GM18858 (cell line): ENCODE data around the gene P2RX2.

Source experiments
- ATAC-seq: cut with Tn5 transposase; IDR thresholded peaks from one replicate; pipeline ENCODE4 v1.9.1; 2021; ENCODE audit not compliant: unreplicated experiment

Gene P2RX2

DNA sequence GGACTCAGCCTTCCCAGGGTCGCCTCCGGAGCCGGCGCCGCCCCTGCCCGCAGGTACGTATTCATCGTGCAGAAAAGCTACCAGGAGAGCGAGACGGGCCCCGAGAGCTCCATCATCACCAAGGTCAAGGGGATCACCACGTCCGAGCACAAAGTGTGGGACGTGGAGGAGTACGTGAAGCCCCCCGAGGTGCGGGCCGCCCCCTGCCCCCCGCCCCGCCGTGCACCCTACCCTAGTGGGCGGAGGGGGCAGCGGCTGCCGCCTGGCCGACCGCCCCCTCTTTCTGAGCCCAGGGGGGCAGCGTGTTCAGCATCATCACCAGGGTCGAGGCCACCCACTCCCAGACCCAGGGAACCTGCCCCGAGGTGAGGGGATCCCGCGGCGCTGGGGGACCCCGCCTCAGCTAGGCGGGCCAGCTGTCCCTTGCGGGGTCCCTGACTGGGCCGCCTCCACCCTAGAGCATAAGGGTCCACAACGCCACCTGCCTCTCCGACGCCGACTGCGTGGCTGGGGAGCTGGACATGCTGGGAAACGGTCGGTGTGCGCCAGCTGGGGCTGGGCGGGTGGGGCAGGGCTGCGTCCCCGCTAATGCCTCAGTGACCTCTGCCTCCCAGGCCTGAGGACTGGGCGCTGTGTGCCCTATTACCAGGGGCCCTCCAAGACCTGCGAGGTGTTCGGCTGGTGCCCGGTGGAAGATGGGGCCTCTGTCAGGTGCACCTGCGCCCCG is 973 bp downstream of the P2RX2 start:
- no peak for ATAC-seq

DNA sequence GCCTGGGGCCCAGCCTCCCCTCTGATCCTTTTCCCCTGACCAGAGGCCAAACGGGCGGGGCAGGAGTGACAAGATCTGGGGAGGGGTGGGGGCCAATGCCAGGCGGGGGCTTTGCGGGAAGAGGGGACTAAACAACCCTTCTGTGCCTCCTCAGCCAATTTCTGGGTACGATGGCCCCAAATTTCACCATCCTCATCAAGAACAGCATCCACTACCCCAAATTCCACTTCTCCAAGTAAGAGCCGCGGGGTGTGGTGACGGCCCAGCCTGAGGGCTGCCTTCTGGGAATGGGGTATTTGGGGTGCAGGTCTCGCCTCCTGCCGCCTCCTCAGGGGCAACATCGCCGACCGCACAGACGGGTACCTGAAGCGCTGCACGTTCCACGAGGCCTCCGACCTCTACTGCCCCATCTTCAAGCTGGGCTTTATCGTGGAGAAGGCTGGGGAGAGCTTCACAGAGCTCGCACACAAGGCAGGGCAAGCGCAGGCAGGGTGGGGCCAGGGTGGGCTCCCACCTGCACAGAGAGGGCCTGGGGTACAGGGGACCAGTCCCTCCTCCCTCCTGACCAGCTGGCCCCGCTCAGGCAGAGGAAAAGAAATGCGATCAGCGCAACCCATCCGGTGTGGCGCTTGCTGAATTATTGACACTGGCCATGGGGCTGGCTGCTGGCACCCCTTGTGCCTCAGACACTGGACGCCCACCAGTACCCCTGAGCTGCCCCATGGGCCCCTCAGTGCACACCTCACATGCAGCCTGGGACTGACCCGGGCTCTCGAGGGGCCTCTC is 1.7 kb downstream of the P2RX2 start:
- ATAC-seq: no peak

DNA sequence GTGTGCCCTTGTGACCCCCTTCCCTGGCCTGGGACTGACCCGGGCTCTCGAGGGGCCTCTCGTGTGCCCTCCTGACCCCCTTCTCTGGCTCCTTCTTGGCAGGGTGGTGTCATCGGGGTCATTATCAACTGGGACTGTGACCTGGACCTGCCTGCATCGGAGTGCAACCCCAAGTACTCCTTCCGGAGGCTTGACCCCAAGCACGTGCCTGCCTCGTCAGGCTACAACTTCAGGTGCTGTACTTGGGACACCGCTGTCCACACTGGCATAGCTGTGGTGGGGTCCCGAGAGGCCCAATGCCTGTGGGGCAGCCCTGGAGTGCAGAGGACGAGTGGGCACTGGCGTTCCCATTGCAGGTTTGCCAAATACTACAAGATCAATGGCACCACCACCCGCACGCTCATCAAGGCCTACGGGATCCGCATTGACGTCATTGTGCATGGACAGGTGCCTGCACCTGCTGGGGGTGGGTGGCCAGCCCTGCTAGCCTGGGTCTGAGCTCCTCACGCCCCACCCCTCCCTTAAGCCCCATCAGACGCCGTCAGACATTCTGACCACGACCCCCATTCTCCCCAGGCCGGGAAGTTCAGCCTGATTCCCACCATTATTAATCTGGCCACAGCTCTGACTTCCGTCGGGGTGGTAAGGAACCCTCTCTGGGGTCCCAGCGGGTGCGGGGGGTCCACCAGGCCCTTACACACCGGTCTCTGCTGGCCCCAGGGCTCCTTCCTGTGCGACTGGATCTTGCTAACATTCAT is 2.5 kb downstream of the P2RX2 start:
- ATAC-seq: no peak

DNA sequence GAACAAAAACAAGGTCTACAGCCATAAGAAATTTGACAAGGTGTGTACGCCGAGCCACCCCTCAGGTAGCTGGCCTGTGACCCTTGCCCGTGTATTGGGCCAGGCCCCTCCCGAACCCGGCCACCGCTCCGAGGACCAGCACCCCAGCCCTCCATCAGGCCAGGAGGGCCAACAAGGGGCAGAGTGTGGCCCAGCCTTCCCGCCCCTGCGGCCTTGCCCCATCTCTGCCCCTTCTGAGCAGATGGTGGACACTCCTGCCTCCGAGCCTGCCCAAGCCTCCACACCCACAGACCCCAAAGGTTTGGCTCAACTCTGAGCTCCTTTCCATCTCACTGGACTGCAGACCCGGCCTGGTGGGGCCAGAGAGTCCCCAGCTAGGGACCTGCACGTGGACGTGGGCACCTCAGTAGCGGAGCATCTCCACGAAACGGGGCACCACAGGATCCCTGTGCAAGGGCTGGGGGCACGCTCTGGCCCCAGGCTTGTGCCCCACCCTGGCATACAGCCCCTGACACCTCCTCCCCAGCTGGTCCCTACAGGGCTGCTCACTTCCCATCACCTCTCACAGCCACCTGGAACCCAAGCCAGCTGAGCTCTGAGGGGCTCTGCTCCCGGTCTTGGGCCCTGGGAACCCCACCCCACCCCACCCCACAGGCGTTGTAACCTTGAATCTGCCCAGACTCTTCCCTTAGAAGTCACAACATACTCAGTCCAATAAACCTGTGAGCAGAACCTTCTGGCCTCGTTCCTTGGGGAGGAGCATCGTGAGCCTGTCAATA is 3.3 kb downstream of the P2RX2 start:
- no peak for ATAC-seq

DNA sequence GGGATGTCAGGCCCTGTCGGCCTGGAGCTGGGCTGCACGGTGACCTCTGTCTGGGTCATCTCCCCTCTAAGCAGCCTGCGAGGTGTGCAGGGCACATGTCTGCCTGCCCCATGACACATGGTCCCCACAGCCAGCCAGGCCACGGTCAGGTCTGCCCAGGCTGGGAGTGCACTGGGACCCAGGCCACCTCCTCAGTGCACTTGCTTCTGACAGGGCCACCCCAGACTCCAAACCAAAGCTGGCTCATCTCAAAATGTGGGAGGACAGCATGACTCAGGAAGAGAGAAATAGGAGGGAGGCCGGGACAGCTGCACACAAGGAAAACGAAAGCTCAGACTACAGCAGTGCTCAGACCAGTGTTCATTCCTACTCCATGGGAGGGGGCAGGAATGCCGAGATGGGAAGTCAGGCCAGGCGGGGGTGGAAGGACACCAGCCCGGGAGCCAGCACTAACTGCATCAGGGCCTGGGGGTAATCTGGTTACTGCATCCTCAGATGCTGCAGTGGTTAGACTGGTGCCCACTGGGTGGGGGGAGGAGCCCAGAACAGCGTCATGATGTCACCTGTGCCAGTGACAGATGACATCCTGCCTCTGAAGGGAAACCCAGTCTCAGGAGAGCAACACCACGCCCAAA is 4.0 kb downstream of the P2RX2 start:
- no peak for ATAC-seq

DNA sequence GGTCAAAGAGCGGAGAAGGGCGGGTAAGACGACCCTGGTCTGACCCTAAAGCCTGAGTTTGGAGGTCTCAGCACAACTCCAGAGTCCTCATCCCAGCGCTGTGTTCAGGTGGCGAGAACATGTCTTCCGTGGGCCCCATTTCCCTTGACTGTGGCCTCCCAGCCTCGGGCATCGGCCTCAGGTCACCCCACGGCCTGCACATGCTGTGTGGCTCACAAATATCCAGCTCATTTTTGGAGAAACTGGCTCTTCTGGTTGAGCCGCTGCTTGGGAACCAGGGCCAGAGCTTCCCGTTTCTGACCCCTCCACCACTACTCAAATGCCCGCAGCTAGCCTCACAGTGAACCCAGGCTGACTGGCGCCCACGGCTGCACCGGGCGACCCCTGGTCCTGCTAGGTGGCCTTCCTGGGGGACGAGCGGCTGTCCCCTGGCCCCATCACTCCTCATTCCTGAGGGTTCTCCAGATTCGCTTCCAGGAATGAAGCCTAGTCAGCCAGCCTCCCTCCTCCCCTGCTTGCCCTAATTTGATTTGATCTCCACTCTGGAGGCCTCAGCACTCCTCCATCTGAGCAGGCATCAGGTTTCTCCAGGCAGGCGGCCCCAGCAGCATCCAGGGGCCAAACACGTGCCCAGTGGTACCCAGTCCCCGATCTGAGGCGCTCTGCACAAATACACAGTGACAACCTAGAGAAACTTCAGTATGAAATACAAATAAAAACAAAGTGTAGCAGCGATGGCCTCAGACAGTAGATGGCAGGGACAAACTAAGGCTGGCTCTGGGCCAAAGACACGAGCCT is 4.7 kb downstream of the P2RX2 start:
- ATAC-seq: no peak

DNA sequence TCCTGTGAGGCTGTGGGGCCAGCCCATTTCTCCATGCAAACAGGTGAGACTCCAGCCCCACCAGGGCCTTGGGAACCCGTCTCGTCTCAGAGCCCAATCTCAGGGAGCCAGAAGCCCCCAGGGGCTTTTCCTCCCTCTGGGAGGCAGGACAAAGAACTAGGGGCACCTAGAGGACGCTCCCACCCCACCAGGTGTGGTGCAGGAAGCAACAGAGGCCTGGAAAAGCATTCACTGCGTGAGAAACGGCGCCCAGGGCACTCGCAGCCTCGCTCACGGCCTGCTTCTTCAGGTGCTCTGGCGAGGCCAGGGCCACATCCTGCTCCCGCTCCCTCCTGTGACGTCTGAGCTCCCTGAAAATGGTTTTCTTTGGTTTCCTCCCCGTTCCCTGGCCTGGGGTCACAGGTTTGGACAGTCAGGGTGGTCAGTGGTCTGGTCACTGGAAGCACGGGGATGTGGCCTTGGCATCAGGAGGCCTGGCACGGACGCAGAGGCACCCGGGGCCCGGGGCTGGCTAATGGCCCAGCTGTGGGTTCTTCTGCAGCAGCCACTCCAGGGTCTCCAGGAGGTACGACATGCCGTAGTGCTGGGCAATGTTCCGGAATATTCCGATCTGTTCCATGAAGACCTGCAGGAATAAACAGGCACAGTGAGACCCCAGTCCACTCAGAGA is 5.7 kb downstream of the P2RX2 start:
- no peak for ATAC-seq

DNA sequence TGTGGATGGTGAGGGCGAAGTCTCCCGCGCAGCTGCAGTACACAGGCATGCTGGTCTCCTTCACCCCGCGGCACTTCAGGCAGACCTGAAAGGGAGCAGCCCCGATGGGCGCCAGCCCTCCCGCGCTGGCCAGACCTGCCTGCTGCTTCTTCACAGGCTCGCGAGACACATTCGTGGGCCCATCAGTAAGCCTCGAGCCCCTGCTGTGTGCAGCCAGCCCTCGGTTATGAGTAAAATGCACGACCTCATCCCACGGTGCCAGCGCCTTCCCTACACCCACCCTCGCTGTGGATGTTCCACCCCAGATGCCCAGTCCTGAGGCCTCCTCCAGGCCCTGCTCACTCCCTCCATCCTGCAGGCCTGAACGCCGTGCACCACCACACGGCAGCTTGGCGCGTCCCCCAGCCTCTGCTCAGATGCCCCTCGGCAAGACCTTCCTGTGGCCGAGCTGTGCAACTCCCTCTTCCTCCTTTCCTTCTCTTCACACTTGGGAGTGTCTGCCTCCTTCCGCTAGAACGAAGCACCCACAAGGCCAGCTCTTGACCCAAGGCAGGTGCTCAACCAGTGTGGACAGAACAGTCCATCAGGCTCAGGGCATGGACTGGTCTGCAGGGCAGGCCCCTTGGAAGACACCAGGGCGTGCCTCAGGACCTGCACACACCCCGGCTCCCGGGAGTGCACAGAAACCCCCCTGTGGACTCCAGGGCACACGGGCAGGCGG is 6.5 kb downstream of the P2RX2 start:
- ATAC-seq: no peak

DNA sequence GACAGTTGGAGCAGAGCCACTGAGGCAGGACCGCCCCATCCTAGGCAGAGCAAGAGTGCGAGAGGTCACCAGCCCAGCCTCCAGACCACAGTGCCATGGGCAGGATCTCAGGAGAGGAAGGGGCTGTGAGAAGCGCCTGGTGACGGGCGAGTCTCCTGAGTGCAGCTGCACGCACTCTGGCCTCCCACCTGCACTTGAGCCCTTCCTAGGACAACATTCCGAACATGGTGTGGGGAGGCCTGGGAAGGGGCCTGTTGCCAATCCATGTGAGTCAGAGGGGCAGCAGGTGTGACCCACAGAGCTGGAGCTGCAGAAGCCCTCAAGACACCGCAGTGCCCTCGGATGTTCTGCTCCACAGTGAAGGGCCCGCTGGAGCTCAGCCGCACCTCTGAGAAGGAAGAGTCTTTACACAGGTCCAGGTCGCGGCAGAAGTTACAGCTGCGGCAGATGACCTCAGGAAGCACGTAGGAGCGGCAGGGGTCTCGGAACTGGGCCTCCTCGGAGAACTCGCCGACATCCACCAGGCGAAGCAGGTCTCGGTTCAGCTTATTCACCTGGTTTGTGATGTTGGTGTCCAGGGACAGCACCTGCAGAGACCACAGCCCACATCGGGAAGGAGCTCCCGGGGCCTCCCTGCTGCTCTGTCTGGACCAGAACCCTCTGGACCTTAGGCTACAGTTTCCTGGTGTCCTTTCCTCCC is 7.3 kb downstream of the P2RX2 start:
- ATAC-seq: no peak

DNA sequence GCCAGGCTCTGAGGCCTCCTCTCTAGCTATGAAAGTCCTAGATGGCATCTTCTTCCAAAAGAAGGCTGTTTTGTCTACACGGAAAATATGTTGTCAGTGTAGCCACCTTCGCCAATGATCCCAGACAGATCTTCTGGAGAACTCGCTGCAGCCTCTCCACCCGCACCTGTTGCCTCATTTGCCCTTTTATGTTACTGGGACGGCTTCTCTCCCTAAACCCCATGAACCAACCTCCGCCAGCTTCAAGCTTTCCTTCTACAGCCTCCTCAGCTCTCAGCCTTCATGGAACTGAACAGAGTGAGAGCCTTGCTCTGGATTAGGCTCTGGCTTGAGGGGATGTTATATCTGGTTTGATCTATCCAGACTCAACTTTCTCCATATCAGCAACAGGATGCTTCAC is 10.8 kb downstream of the P2RX2 start:
- ATAC-seq: no peak

DNA sequence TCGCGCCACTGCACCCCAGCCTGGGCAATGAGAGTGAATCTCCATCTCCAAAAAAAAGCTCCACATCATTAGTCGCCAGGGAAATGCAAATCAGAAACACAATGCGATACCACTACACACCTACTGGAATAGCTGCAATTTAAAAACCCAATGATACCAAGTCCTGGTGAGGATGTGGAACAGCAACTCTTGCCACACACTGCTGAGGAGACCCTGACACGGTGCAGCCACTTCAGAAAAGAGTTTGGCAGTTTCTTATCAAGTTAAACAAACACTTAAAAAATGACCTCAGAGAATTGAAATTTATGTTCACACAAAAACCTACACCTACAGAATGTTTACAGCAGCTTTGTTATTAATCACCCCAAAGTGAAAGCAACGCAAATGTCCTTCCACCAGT is 12.1 kb downstream of the P2RX2 start:
- no peak for ATAC-seq

DNA sequence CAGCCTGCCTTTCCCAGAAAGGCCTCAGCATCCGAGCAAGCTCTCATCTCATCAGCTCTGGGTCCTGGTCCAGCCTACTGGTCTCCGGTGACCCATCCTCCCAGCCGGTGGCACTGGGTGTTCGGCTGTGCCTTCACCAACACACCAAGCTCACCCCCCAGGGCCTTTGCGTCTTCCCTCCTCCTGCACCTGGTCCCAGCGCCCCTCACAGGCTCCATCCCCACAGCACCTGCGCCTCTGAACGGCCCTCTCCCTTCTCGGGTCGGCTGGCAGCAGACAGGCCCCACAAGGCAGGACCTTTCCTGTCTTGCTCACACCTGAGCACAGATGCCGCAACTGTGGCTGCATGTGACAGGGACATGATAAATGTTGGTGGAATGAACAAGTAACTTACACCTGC is 13.1 kb downstream of the P2RX2 start:
- no peak for ATAC-seq

DNA sequence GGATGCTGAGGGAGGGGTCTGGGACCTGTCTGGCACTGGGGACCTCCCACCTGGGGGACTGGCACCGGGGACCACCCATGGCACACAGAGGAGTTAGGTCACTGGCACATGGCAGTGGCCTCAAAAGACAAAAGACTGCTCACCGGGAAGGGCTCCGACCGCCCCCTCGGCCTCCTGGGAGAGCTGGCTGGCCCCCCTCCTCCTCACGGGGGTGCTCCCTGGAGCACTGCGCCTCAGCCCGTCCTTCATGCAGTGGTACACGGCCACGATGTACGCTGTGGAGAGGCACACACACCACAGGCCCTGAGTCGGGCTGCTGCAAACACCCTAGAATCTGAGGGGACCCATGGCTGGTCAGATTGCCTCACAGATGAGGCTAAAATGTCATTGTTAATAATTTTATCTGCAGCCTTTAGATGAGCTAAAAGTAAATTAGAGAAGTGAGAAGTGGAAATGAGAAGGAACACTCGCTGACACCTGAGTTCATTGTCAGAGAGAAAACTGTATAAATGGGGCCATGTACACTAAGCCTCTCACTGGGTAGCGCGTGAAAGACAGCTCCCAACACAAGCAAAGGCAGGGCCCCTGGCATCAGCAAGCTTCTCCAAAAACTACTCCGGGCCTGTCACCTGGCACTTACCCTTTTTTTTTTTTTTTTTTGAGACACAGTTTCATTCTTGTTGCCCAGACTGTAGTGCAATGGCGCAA is 14.1 kb downstream of the P2RX2 start:
- ATAC-seq: no peak

DNA sequence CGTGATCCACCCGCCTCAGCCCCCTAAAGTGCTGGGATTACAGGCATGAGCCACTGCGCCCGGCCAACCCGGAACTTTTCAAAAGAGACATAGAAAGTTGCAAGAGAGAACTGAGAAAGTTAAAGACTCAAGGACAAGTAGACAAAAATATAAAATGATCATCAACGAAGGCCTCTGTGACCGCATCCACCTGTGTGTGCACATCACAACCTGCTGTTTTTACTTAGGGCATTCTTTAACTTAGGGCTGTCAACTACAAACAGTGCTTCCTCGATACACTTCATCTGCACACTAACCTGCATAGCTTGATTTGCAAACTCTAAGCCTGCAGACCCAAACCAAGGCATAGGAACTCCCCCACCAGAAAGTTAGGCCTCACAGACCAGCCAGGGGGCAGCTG is 14.8 kb downstream of the P2RX2 start:
- ATAC-seq: no peak

DNA sequence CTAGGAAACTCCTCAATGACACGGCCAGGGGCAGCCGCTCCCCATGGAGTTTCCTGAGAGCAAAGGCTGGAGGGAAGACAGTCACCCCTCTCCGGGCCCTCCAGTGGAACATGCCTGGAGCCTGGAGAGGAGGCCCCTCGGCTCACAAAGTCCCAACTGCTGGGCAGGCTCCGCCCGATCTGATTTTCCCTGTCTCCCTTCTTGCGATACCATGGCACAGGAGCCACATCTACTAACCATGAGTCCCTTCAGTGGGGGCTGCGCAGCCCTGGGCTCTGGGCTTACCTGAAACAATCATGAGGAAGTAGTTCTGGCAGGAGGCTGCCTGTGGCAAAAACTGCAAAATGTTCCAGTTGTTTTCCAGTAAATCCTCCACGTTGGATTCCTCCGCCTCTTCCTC is 15.3 kb downstream of the P2RX2 start:
- ATAC-seq: no peak

DNA sequence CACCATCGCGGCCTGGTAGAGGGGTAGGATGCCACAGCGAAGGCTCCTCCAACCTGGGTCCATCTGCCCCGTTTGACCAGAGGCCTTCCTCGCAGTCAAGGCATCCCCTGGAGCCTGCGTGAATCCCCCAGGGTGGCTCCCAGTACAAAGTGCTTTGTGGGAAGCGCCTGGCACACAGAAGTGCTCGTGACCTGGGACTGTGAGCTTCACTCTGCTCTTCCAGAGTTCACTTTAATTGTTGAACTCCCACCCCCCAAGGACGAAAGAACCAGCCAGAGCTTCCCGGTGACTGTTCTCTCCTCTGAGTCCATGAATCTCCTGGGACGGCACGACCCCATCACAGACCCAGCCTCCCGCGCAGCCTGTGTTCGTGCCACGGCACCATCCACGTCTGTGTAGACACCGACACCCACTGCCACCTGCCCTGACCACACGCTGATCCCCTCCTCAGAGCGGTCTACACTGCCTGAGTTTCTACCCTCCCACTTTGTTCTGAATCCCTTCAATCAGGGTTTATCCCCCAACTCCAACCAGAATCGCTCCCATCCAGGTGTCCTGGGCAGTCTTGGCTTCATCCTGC is 15.9 kb downstream of the P2RX2 start:
- ATAC-seq: no peak
